GM18498 (cell line): ENCODE data around the gene SOST.

ENCODE experiments used
- ATAC-seq: cut with Tn5 transposase; IDR thresholded peaks from one replicate; pipeline ENCODE4 v1.9.1; 2021; ENCODE audit warnings: mild to moderate bottlenecking, moderate library complexity; ENCODE audit not compliant: unreplicated experiment

The SOST gene

GRCh38 chr17:43745541-43745940 lies 13.1 kb downstream of the SOST start:
- no peak for ATAC-seq

- ATAC-seq = no peak
Observed at GRCh38 chr17:43741636-43742035, 17.0 kb downstream of the SOST start.

- ATAC-seq = no peak
Observed at GRCh38 chr17:43740541-43740940, 18.1 kb downstream of the SOST start.

- ATAC-seq = no peak
Observed at GRCh38 chr17:43737722-43738121, 20.9 kb downstream of the SOST start.

- no peak for ATAC-seq
Observed at GRCh38 chr17:43736389-43736788, 22.2 kb downstream of the SOST start.

- ATAC-seq = no peak
Observed at GRCh38 chr17:43734376-43734775, 24.2 kb downstream of the SOST start.

GRCh38 chr17:43733956-43734355 lies 24.6 kb downstream of the SOST start:
- ATAC-seq = no peak

- no peak for ATAC-seq
Observed at GRCh38 chr17:43732958-43733357, 25.6 kb downstream of the SOST start.

- ATAC-seq = no peak
Observed at GRCh38 chr17:43728081-43728480, 30.5 kb downstream of the SOST start.

- ATAC-seq = no peak
Observed at GRCh38 chr17:43723697-43724359, 34.8 kb downstream of the SOST start.

- no peak for ATAC-seq
Observed at GRCh38 chr17:43722870-43723665, 35.5 kb downstream of the SOST start.

GRCh38 chr17:43722269-43722619 lies 36.3 kb downstream of the SOST start:
- ATAC-seq = no peak

- no peak for ATAC-seq
Observed at GRCh38 chr17:43721537-43722268, 36.9 kb downstream of the SOST start.

- ATAC-seq = peak; percentile 85
Observed at GRCh38 chr17:43720311-43721060, 38.1 kb downstream of the SOST start.

- ATAC-seq = no peak
Observed at GRCh38 chr17:43719578-43719977, 39.0 kb downstream of the SOST start.

- ATAC-seq = no peak
Observed at GRCh38 chr17:43718544-43718943, 40.0 kb downstream of the SOST start.

GRCh38 chr17:43717913-43718312 lies 40.7 kb downstream of the SOST start:
- no peak for ATAC-seq

- ATAC-seq = no peak
Observed at GRCh38 chr17:43714465-43715149, 44.0 kb downstream of the SOST start.

GRCh38 chr17:43713494-43714162 lies 45.0 kb downstream of the SOST start:
- no peak for ATAC-seq

GRCh38 chr17:43712397-43712796 lies 46.2 kb downstream of the SOST start:
- no peak for ATAC-seq
